ENCODE data around the gene CDCA7. TPM values are rescaled to one million over a fixed set of nuclear protein-coding genes. Genes with fewer than 3 reads are reported as not detected.
"Not testable (repeated sequence)": the region's sequence is repeated elsewhere in the genome, so short reads cannot be mapped to it uniquely, and the experiment has no call there.

The CDCA7 gene
- total RNA-seq, 2 experiments from 2014 or later = 65.2 to 66.6 TPM

DNA sequence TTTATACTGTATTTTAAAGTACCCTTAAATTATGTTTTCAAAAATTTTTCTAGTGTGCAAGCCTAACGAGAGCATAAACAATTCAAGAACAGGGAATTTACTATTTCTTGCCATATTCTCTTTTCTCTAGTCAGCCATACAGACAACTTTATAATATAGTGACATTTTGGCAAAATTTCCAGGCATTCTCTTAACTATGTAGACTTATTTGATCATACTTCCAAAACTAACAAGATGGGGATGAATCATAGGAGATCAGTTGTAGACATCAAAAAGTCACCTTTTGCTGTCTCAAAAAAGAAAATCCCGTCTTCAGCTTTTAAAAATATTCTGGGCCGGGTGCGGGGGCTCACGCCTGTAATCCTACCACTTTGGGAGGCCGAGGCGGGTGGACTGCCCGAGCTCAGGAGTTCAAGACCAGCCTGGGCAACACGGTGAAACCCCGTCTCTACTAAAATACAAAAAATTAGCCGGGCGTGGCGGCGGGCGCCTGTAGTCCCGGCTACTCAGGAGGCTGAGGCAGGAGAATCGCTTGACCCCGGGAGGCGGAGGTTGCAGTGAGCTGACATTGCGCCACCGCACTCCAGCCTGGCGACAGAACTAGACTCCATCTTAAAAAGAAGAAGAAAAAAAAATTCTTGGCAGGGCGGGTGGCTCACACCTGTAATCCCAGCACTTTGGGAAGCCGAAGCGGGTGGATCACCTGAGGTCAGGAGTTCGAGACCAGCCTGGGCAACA is 61.9 kb downstream of the CDCA7 start:
- H3K27me3 Mint-ChIP-seq = peaks cover 33% of the 10 kb centered on the region
- H3K4me1 Mint-ChIP-seq = not testable (repeated sequence)
- CTCF ChIA-PET = interaction anchor here (2.0 kb wide), 1 partner anchor 14 kb away, joined by 9 read pairs; no protein-coding TSS in a partner anchor

GRCh38 chr2:173417341-173417740 is 62.7 kb downstream of the CDCA7 start:
- Mint-ChIP-seq H3K27me3 (peaks cover 35% of the 10 kb centered on the region), H3K36me3 (ENCODE audit: low read depth) (no peaks in the 10 kb centered on the region), H3K4me1 (no peaks in the 10 kb centered on the region), H3K27ac (no peak overlapping the region), H3K4me3 (no peak overlapping the region), H3K9me3 (no peaks in the 10 kb centered on the region)
- no peak for DNase-seq
- ChIA-PET CTCF (no interaction called here), POLR2A (no interaction called here)

More for the DNA sequence above, 61.9 kb downstream of the CDCA7 start:
- DNase-seq; H3K27ac Mint-ChIP-seq; H3K36me3 Mint-ChIP-seq (ENCODE audit: low read depth); H3K4me3 Mint-ChIP-seq; POLR2A ChIA-PET; H3K9me3 Mint-ChIP-seq: not testable (repeated sequence)

GRCh38 chr2:173417802-173418201 is 63.1 kb downstream of the CDCA7 start:
- Mint-ChIP-seq H3K4me3 (no peak overlapping the region), H3K27ac (no peak overlapping the region), H3K9me3 (no peaks in the 10 kb centered on the region), H3K4me1 (no peaks in the 10 kb centered on the region), H3K27me3 (peaks cover 33% of the 10 kb centered on the region), H3K36me3 (ENCODE audit: low read depth) (no peaks in the 10 kb centered on the region)
- CTCF ChIA-PET = no interaction called here
- no peak for DNase-seq
- POLR2A ChIA-PET = no interaction called here
